ENCODE results near the gene OSCP1.

The OSCP1 gene

DNA sequence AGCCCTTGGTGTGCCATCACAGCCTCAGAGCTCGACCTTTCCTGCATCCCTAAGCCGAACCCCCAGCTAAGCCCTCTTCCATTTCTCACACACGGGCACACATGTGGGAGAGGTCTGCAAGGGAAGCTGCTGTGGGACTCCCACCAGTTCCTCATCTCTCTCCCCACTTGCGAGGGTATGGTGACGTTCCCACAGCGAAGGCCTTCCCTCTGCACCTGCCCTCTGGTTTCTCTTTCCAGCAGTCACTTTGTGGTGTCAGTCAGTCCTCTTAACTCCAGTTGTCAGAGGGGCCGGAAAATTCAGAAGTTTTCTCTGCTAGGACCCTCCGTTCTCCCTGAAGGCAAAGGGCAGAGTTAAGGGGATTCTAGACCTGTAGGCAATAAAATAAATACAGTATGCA is 59.0 kb downstream of the OSCP1 start:
- H3K4me3 ChIP-seq (ENCODE audit: low read depth, low read length), result no peak overlapping the region
- no peak for DNase-seq (ENCODE audit: low read depth)
- TF ChIP-seq, protein P1, sequence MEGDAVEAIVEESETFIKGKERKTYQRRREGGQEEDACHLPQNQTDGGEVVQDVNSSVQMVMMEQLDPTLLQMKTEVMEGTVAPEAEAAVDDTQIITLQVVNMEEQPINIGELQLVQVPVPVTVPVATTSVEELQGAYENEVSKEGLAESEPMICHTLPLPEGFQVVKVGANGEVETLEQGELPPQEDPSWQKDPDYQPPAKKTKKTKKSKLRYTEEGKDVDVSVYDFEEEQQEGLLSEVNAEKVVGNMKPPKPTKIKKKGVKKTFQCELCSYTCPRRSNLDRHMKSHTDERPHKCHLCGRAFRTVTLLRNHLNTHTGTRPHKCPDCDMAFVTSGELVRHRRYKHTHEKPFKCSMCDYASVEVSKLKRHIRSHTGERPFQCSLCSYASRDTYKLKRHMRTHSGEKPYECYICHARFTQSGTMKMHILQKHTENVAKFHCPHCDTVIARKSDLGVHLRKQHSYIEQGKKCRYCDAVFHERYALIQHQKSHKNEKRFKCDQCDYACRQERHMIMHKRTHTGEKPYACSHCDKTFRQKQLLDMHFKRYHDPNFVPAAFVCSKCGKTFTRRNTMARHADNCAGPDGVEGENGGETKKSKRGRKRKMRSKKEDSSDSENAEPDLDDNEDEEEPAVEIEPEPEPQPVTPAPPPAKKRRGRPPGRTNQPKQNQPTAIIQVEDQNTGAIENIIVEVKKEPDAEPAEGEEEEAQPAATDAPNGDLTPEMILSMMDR (IDR thresholded peaks at IDR 0.05; ENCODE audit: low read depth, low read length), result no peak
- TF ChIP-seq MYC (IDR thresholded peaks at IDR 0.05; ENCODE audit: low read depth, low read length), result no peak
- TF ChIP-seq, protein P2, sequence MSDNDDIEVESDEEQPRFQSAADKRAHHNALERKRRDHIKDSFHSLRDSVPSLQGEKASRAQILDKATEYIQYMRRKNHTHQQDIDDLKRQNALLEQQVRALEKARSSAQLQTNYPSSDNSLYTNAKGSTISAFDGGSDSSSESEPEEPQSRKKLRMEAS (IDR thresholded peaks at IDR 0.05; ENCODE audit: low read depth, low read length), result no peak
- no peak for TF ChIP-seq POLR2A (IDR thresholded peaks at IDR 0.05; ENCODE audit: extremely low read depth, insufficient read length)

DNA sequence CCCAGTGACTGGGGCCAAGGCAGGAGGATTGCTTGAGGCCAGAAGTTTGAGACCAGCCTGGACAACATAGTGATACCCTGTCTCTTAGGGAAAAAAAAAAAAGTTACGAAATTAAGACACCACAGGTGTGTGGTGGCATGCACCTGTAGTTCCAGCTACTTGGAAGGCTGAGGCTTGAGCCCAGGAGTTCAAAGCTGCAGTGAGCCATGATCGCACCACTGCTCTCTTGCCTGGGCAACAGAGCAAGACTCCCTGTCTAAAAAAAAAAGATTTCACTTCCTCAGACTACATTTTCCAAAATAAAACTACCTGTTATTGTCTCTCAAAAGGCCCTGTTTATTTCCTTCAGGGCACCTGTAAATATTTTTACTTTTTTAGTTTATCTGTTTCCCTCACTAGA is 59.8 kb downstream of the OSCP1 start:
- TF ChIP-seq POLR2A (IDR thresholded peaks at IDR 0.05; ENCODE audit: extremely low read depth, insufficient read length) (no peak), MYC (IDR thresholded peaks at IDR 0.05; ENCODE audit: low read depth, low read length) (no peak)
- TF ChIP-seq, protein P2 (IDR thresholded peaks at IDR 0.05; ENCODE audit: low read depth, low read length), result no peak
- TF ChIP-seq, protein P1 (IDR thresholded peaks at IDR 0.05; ENCODE audit: low read depth, low read length), result no peak
- no peak for DNase-seq (ENCODE audit: low read depth)
- no peak overlapping the region for H3K4me3 ChIP-seq (ENCODE audit: low read depth, low read length)

DNA sequence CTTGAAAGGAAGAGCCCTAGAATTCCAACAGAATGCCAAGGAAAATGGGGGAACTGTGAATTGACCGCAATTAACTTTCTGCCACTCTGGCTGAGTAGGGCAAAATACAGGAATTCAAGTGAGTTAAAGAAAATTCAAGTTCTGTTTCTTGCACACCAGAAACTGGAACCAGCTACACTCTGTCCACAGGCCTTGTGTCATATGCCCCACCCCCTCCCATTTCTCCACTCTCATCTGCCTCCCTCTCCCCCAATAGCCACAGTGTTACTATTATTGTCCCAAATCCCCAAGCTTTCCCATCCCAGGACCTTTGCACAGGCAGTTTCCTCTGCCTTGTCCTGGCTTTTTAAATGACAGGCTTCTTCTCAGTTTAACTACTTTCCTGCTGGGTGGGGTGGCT is 60.3 kb downstream of the OSCP1 start:
- DNase-seq (ENCODE audit: low read depth), result no peak
- TF ChIP-seq MYC (IDR thresholded peaks at IDR 0.05; ENCODE audit: low read depth, low read length), result no peak
- no peak for TF ChIP-seq POLR2A (IDR thresholded peaks at IDR 0.05; ENCODE audit: extremely low read depth, insufficient read length)
- TF ChIP-seq, protein P1 (IDR thresholded peaks at IDR 0.05; ENCODE audit: low read depth, low read length), result no peak
- TF ChIP-seq, protein P2 (IDR thresholded peaks at IDR 0.05; ENCODE audit: low read depth, low read length), result no peak

DNA sequence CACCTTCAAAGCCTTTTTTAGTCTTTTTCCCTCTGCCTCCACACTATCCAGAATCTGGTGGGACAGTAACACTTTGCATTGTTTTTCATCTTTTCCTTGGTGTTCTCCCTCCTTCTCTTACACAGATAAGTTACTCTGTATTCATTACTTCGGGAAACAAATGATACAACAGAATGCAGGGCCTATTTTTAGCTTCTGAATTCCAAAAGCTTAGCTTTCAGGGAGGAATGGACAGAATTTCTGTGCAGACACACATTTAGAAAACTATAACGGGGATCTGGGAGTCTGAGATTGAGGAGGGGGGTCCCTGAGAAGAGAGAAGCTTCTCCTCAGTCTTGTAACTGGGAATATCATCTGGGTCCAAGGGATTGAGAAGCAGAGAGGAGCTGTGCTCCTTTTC is 61.0 kb downstream of the OSCP1 start:
- TF ChIP-seq, protein P1 (IDR thresholded peaks at IDR 0.05; ENCODE audit: low read depth, low read length), result no peak
- TF ChIP-seq MYC (IDR thresholded peaks at IDR 0.05; ENCODE audit: low read depth, low read length), result no peak
- TF ChIP-seq, protein P2 (IDR thresholded peaks at IDR 0.05; ENCODE audit: low read depth, low read length), result no peak
- no peak for TF ChIP-seq POLR2A (IDR thresholded peaks at IDR 0.05; ENCODE audit: extremely low read depth, insufficient read length)
- H3K4me3 ChIP-seq (ENCODE audit: low read depth, low read length), result no peak overlapping the region
- DNase-seq (ENCODE audit: low read depth), result no peak

More for the DNA sequence above, 60.3 kb downstream of the OSCP1 start:
- no peak overlapping the region for H3K4me3 ChIP-seq (ENCODE audit: low read depth, low read length)

DNA sequence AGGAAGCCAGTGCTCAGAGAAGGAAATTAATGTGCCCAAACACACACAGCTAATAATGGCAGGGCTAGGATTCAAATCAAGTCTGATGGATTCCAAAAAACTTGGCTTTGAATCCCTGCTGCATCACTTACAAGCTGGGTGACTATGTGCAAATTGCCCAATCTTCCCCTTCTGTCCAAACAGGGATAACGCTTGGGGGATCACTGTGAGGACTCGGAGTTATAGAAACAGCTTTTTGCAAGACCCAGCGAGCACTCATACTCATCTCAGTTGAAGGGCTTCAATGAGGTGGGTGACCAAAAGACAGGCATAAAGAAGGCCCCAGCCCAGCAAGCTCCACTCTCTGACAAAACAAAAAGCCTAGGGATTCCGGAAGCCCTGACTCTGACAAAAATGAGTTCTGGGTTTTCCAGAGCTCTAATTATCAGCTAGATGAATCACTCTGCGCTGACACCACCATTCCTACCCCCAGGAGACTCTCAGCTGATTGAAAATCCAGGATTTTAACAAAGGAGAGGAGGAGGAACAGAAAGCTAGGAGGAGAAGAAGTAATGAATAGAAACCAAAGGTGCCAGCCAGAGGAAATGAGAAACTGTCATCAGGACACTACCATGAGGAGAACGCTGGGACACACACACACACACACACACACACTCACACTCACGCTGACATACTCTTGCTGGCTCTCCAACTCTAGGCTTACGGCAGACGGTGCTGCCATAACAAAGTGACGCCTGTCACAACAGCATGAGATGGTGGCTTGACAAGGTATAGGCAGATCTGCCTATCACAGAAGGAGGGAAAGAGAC is 62.9 kb downstream of the OSCP1 start:
- no peak for DNase-seq (ENCODE audit: low read depth)
- no peak overlapping the region for H3K4me3 ChIP-seq (ENCODE audit: low read depth, low read length)
- TF ChIP-seq, protein P1 (IDR thresholded peaks at IDR 0.05; ENCODE audit: low read depth, low read length), result no peak
- TF ChIP-seq, protein P2 (IDR thresholded peaks at IDR 0.05; ENCODE audit: low read depth, low read length), result no peak
- TF ChIP-seq POLR2A (IDR thresholded peaks at IDR 0.05; ENCODE audit: extremely low read depth, insufficient read length) (no peak), MYC (IDR thresholded peaks at IDR 0.05; ENCODE audit: low read depth, low read length) (no peak)
